ENCODE results near the gene FNDC7. TPM values are rescaled to one million over a fixed set of nuclear protein-coding genes. Genes with fewer than 3 reads are reported as not detected.

The FNDC7 gene
- total RNA-seq, 4 donors from 2014 or later: not detected

DNA sequence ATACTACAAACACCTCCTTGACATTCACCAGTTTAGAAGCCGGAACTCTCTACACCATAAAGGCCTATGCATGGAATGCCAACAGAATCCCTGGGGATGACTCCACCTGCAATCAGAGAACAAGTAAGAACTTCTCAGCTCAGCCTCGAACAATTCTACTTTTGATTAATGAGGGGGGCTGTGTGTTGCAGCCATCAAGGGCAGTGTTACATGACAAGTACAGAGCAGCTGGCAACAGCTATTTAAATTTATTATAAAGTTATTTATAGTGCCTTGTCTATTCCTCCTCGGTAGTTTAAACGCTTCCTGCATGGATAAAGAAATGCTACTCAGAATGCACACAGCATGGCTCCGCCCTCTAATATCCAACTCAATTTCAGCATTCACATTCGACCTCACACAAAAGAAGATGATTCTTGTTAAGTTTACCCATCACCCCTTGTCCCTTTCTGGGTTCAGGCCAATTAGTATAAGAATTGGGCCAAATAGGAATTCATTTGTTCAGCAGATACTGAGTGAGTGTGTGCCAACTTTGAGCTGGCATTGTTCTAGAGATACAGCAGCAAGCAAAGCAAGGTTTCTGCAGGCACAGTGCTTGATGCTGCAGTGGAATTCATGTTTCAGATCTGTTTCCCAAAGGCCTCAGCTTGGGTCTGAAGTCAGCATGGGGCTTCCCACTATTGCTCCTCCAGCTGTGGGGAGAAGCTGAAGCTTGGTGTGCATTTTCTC is 6.4 kb downstream of the FNDC7 start:
- H3K27me3 ChIP-seq: no peaks in the 10 kb centered on the region
- TF ChIP-seq EP300 (IDR thresholded peaks at IDR 0.05) (no peak), POLR2A (IDR thresholded peaks at IDR 0.05) (no peak)
- TF ChIP-seq, protein P1, sequence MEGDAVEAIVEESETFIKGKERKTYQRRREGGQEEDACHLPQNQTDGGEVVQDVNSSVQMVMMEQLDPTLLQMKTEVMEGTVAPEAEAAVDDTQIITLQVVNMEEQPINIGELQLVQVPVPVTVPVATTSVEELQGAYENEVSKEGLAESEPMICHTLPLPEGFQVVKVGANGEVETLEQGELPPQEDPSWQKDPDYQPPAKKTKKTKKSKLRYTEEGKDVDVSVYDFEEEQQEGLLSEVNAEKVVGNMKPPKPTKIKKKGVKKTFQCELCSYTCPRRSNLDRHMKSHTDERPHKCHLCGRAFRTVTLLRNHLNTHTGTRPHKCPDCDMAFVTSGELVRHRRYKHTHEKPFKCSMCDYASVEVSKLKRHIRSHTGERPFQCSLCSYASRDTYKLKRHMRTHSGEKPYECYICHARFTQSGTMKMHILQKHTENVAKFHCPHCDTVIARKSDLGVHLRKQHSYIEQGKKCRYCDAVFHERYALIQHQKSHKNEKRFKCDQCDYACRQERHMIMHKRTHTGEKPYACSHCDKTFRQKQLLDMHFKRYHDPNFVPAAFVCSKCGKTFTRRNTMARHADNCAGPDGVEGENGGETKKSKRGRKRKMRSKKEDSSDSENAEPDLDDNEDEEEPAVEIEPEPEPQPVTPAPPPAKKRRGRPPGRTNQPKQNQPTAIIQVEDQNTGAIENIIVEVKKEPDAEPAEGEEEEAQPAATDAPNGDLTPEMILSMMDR (IDR thresholded peaks at IDR 0.05): no peak
- no peak for DNase-seq (ENCODE audit: low spot score in 2 of 2)
- H3K9me3 ChIP-seq: no peaks in the 10 kb centered on the region
- no peak overlapping the region for H3K4me3 ChIP-seq
- H3K4me1 ChIP-seq: no peaks in the 10 kb centered on the region
- H3K36me3 ChIP-seq: no peaks in the 10 kb centered on the region
- no peak overlapping the region for H3K27ac ChIP-seq
- 39 to 48% methylated on average over 6 of the region's 6 CpGs for WGBS, 2 donors

DNA sequence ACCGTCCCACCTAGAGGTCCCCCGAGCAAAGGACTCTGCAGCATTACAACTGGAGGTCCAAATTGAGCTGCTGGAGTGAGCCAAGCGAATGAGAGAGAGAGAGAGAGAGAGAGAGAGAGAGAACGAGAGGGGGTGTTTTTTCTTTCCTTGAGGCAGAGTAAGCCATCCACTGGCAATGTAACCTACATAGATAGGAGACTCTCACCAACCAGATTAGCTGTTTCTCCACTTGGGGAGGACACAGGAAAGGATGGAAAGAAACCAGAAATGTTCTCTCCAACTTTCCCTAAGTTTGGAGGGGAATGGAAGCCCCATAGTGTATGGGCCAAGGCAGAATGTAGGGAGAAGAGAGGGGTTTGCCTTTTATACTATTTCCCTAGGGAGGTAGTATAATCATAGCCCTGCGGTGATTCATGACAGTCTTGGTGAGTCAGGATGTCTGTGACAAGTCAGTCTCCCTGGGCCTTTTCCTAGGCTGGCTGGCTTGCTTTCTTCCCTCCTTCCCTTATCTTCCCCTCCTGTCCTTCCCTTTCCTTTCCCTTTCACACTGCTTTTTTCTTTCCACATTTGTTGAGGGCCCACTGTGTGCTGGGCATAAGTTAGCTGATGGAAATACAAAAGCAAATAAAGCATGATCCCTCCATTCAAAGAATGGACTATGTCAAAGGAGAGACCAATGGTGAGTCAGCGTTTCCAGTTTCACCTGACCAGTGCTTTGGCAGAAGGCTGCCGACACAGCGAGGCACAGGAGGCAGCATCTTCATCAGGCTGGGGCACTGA is 7.1 kb downstream of the FNDC7 start:
- no peak for DNase-seq (ENCODE audit: low spot score in 2 of 2)
- Histone ChIP-seq H3K36me3 (no peaks in the 10 kb centered on the region), H3K4me3 (no peak overlapping the region), H3K4me1 (no peaks in the 10 kb centered on the region), H3K27me3 (no peaks in the 10 kb centered on the region), H3K27ac (no peak overlapping the region), H3K9me3 (no peaks in the 10 kb centered on the region)
- 75 to 81% methylated on average over 8 of the region's 8 CpGs for WGBS, 2 donors
- TF ChIP-seq EP300 (IDR thresholded peaks at IDR 0.05) (no peak), POLR2A (IDR thresholded peaks at IDR 0.05) (no peak)
- TF ChIP-seq, protein P1 (IDR thresholded peaks at IDR 0.05): no peak

DNA sequence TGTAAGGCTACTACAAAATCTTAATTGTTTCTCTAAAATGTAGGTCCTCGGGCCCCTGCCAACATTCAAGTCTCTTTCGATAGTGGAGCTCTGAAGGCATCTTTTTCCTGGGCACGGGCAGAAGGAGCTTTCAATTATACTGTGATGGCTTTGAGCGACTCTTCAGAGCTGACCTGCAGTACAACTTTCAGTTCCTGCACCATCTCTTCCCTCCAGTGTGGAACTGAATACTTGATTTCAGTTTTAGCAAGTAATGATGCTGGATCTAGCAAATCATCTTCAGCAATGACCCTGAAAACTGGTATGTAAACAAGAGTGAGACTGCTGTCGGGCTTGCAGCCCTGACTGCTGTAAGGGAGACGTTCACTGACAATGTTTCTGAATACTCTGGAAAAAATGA is 9.6 kb downstream of the FNDC7 start:
- 55 to 58% methylated on average over 5 to 6 of the region's 6 CpGs for WGBS, 2 donors
- Histone ChIP-seq H3K27ac (no peak overlapping the region), H3K4me1 (no peaks in the 10 kb centered on the region), H3K9me3 (no peaks in the 10 kb centered on the region), H3K27me3 (no peaks in the 10 kb centered on the region), H3K36me3 (no peaks in the 10 kb centered on the region), H3K4me3 (no peak overlapping the region)
- DNase-seq (ENCODE audit: low spot score in 2 of 2): no peak
- TF ChIP-seq, protein P1 (IDR thresholded peaks at IDR 0.05): no peak
- no peak for TF ChIP-seq EP300 (IDR thresholded peaks at IDR 0.05)
- no peak for TF ChIP-seq POLR2A (IDR thresholded peaks at IDR 0.05)

DNA sequence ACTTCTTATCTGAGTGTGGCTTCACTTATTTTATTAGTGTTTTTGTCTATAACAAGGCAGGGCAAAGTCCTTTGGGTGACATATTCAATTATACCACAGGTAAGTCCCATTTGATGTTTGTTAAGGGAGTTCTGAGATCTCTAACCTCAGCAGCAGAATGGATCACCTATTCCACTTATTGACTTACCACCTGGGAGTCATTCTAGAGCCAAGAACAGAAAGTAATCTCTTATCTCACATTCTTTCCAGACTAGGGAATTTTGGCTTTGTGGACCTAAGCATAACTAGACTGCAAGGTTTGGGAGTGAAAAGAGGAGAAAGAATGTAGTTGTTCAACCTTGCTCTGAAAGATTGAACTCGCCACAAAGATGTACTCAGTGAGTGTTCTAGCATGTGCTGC is 13.2 kb downstream of the FNDC7 start:
- TF ChIP-seq POLR2A (IDR thresholded peaks at IDR 0.05) (no peak), EP300 (IDR thresholded peaks at IDR 0.05) (no peak)
- TF ChIP-seq, protein P1 (IDR thresholded peaks at IDR 0.05): no peak
- Histone ChIP-seq H3K9me3 (no peaks in the 10 kb centered on the region), H3K27ac (no peak overlapping the region), H3K27me3 (no peaks in the 10 kb centered on the region), H3K4me3 (no peak overlapping the region), H3K36me3 (no peaks in the 10 kb centered on the region), H3K4me1 (no peaks in the 10 kb centered on the region)
- DNase-seq (ENCODE audit: low spot score in 2 of 2): no peak
- 74 to 79% methylated on average over 1 of the region's 1 CpG for WGBS, 2 donors

DNA sequence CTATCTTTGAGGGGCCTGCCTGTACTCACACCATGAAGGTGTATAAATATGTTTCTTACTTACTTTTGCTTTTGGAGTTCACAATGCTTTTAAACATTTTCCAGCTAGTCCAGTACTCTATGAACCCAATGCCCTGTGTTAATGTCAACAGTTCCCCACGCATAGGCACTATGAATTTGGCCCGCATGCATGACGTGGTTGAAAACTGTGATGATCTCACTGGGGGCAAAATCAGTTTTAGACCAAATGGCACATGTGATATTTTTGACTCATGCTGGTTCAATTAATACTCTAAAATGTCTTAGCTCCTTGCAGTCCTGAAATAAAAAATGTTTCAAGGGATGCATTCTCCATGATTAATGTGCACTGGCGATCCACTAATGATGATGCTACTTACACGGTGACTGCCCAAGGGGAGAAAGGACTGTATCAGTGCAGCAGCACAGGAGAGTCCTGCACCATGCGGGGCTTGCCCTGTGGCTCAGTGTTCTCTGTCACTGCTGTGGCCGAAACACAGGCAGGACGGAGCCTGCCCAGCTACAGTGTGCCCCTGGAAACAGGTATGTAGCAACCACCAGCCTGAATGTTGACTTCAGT is 15.7 kb downstream of the FNDC7 start:
- no peaks in the 10 kb centered on the region for H3K9me3 ChIP-seq
- no peak overlapping the region for H3K27ac ChIP-seq
- no peak for DNase-seq (ENCODE audit: low spot score in 2 of 2)
- no peaks in the 10 kb centered on the region for H3K27me3 ChIP-seq
- WGBS, 2 donors: 87 to 92% methylated on average over 8 of the region's 8 CpGs
- no peaks in the 10 kb centered on the region for H3K36me3 ChIP-seq
- no peak overlapping the region for H3K4me3 ChIP-seq
- no peaks in the 10 kb centered on the region for H3K4me1 ChIP-seq
- TF ChIP-seq, protein P1 (IDR thresholded peaks at IDR 0.05): no peak
- TF ChIP-seq POLR2A (IDR thresholded peaks at IDR 0.05): no peak
- TF ChIP-seq EP300 (IDR thresholded peaks at IDR 0.05): no peak
